Astrocyte of the spinal cord (primary cell): ENCODE results near the gene ARMC6.

Source experiments
- DNase-seq: peaks from one replicate; pipeline ENCODE4 v3.0.0; 2011; ENCODE audit warnings: low read depth, low spot score
- H3K4me3 ChIP-seq: 2 replicates; pipeline ENCODE4 v1.5.1; 2011; ENCODE audit warnings: low read depth, mild to moderate bottlenecking, low read length, moderate library complexity
- in situ Hi-C: cut with HindIII; loops from 2 replicates; pipeline ENCODE4 v1.10.0; 2017; ENCODE audit warnings: low sequenced_read_pairs
- TF ChIP-seq, protein P1 (sequence below): IDR thresholded peaks from 2 replicates; pipeline ENCODE4 v1.5.1; 2012; ENCODE audit warnings: low read depth, mild to moderate bottlenecking, low read length, inconsistent platforms

ARMC6 gene

GRCh38 chr19:19040417-19040816 lies 7.0 kb downstream of the ARMC6 start:
- DNase-seq, result peak; percentile 71
- TF ChIP-seq, protein P1, sequence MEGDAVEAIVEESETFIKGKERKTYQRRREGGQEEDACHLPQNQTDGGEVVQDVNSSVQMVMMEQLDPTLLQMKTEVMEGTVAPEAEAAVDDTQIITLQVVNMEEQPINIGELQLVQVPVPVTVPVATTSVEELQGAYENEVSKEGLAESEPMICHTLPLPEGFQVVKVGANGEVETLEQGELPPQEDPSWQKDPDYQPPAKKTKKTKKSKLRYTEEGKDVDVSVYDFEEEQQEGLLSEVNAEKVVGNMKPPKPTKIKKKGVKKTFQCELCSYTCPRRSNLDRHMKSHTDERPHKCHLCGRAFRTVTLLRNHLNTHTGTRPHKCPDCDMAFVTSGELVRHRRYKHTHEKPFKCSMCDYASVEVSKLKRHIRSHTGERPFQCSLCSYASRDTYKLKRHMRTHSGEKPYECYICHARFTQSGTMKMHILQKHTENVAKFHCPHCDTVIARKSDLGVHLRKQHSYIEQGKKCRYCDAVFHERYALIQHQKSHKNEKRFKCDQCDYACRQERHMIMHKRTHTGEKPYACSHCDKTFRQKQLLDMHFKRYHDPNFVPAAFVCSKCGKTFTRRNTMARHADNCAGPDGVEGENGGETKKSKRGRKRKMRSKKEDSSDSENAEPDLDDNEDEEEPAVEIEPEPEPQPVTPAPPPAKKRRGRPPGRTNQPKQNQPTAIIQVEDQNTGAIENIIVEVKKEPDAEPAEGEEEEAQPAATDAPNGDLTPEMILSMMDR, result no peak
- H3K4me3 ChIP-seq, result no peak overlapping the region
- in situ Hi-C loops, result no loop called here

- H3K4me3 ChIP-seq, result no peak overlapping the region
- in situ Hi-C loops, result no loop called here
- no peak for DNase-seq
- TF ChIP-seq, protein P1, result no peak
Observed at GRCh38 chr19:19042732-19043280, 9.4 kb downstream of the ARMC6 start.

GRCh38 chr19:19043481-19043880 lies 10.1 kb downstream of the ARMC6 start:
- DNase-seq, result no peak
- no peak overlapping the region for H3K4me3 ChIP-seq
- in situ Hi-C loops, result no loop called here

DNA sequence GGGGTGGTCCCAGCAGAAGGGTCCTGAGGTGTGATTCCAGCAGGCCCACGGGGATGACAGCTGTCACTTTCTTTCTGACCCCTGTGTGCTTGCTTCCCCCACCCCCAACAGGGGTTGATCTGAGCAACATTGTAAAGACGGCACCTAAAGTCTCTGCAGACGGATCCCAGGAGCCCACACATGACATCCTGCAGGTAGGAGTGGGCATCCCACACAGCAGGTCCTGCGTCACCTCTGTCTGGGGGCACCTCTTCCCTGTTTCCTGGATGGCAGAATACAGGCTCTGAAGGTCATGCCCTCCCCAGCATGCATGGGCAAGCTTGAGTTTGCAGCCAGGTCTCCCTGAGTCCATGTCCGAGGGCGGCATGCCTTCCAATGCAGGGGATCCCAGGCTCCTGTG lies 10.5 kb downstream of the ARMC6 start:
- DNase-seq, result no peak
- H3K4me3 ChIP-seq, result no peak overlapping the region
- in situ Hi-C loops, result no loop called here
- TF ChIP-seq, protein P1, result no peak

More at GRCh38 chr19:19043481-19043880, 10.1 kb downstream of the ARMC6 start:
- TF ChIP-seq, protein P1, result no peak

DNA sequence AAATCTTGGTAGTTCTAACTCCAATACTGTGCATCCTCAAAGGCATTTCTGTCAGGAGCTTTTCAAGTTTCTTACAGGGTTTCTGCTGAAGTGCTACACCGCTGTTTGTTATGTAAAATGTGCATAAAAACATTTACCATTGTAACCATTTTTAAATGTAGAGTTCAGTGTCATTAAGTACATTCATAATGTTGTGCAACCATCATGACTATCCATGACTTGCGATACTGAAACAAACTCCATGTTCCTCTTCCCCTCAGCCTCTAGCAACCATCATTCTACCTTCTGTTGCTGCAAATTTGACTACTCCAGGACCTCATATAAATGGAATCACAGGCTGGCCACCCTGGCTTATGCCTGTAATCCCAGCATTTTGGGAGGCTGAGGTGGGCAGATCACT lies 16.0 kb downstream of the ARMC6 start:
- no peak overlapping the region for H3K4me3 ChIP-seq
- no peak for DNase-seq
- TF ChIP-seq, protein P1, result no peak
- in situ Hi-C loops, result no loop called here

DNA sequence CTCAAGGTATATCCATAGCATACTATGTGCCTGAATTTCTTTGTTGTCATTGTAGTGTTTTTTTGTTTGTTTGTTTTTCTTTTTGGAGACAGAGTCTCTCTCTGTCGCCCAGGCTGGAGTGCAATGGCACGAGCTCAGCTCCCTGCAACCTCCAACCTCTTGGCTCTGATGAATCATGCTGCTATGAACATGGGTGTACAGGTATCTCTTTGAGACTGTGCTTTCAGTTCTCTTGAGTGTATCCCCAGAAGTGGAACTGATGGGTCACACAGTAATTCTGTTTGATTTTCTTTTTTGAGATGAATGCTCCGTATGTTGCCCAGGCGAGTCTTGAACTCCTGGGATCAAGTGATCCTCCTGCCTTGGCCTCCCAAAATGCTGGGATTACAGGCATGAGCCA lies 16.7 kb downstream of the ARMC6 start:
- TF ChIP-seq, protein P1, result no peak
- DNase-seq, result no peak
- in situ Hi-C loops, result no loop called here
- H3K4me3 ChIP-seq, result no peak overlapping the region

DNA sequence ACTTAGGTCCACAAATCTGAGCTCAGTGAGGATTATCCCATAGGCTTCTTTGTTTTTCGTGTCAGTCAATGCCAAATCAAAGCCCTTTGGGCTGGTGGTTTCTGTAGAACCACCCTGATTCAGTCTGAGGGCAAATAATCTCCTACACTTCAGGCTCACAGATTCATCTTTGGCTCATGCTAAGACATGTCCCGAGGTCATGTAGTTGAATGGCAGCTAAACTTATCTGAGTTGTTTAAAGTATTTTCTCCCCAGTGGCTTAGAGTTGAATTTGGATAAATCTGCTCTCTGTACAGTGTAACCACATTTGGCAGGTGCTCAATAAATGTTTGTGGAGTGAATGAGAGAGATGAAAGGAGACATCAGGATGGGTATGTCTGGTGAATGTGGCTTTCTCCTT lies 17.3 kb downstream of the ARMC6 start:
- in situ Hi-C loops, result no loop called here
- TF ChIP-seq, protein P1, result no peak
- no peak for DNase-seq
- no peak overlapping the region for H3K4me3 ChIP-seq
